HS-5 (cell line): ENCODE data around the gene TSPAN32.
"Not testable (repeated sequence)": the region's sequence is repeated elsewhere in the genome, so short reads cannot be mapped to it uniquely, and the experiment has no call there.

Source experiments
- DNase-seq: peaks from one replicate; pipeline ENCODE4 v3.0.0-alpha.2; 2012; ENCODE audit warnings: low read depth

TSPAN32 gene

DNA sequence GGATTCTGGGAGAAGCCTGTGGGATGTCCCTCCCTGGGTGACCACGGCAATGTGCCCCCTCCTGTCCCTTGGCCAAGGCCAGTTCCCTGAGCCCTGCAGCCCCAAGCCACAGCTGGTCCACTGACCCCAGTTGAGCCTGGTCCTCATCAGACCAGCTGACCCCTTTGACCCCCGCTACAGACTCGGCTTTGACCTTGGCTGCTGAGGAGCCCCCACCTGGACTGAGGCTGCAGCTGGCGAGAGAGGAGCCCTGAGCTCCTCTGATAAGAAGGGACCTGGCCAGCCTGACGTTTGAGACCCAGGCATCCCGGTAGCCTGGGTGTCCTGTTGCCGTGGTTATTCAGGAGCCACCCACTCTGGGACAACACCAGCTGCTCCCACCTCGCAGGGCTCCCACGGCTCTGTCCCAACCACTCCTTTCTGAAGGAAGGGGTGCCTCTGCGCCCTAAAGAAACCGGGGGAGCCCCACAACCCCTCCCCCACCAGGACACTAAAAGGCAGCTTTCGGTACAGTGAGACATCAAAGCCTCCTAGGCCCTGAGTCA, 34.4 kb upstream of the TSPAN32 start:
- DNase-seq: no peak

DNA sequence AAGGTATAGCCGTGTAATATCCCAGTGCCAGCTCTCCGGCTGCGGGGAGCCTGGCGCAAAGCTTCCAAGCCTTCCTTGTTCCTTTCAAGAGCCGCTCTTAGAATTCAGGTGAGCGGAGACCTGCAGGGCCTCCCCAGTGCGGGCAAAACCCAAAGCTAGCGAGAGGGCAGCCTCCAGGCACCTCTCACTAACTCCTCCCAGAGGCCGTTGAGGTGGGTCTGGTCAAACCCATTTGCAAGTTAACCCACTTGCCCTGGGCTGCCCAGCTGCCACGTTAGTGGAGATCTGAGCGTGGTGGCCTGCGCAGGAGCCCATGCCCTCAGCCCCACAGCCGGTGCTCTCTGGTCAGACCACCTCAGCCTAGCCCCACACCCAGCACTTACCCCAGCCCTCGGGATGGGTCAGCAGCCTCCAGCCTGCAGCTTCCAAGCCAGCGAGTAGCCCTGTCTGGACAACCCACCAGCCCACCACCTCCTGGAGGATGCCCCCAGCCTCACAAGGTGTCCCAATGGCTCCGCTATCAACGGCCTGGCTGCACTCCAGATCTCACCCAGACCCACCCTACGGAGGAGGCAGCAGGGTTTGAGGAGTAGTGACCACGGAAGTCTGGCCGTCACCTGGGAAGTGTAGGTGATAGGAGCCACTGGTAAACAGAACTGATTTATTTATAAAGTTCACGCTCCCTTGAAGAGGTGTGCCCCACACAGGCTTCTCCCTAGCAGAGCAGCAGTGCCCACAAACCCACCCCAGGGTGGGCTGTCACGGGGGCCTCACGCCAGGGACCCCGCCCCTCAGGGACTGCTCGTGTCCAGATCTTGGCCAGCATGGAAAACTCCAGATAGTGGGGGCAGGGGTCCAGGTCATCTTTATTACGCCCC, 33.7 kb upstream of the TSPAN32 start:
- no peak for DNase-seq

DNA sequence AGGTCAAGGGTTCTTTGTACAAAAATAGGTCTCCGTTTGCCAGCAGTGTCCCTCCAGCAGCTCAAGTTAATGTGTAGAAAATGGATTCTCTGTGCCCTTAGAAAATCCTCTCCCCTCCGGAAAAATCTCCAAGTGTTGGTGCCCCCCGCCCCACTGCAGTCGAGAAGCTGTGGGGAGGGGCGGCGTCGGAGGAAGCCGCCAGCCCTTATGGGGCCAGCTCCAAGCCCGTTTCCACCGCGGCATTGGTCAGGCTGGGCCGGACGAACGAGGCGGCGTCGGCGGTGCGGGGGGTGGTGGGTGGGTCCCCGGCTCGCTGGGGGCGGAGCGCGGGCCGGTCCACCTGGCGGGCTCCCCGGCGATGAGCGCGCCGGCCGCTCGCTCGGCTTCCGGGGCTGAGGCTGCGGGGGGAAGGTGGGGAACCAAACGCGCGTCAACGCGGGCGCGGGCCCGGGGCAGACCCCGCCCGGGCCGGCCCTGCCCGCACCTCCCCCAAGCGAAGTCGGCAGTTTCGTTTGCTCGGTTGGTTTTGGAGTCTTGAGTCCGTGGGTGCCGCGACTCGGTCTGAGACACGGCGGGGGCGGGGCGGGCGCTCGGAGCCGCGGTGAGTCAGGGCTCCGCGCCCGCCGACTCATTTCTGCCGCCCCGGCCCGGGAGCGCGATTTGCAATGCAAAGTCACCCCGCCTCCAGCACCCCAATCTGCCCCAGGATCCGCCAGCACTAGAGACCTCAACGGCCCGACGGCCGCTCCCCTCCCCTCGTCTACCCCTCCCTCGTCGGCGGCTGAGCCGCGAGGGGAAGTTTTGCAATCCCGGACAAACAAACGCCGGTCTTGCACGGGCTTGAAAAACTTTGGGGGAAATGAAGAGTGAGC, 32.8 kb upstream of the TSPAN32 start:
- DNase-seq: no peak

DNA sequence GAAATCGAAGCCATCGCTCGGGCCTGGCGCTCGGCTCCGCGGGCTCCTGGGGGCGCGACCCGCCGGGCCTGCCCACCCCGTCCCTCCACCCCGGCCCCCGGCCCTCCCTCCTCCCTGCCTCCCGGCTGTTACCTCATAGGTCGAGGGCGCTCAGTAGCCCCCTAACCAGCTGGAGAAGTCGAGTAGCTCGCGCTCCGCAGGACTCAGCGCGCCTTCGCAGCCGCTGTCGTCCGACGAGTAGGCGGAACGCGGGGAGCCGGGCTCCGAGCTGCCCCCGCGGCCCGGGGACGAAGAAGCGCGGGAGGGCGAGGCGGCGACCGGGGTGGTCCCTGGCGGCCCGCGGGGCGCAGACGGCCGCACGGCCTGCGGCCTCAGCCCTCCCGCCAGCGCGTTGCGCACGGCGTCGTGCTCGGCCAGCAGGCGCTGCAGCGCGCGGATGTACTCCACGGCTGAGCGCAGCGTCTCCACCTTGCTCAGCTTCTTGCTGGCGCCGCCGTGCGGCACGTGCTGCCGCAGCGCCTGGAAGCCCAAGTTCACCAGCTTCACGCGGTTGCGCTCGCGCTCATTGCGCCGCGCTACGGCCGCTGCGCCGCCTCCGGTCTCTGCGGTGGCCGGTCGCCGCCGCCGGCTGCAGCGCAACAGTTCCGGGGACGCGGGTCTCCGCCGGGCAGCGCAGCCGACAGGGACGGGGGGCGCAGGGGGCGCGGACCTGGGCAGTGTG, 32.1 kb upstream of the TSPAN32 start:
- DNase-seq: no peak

DNA sequence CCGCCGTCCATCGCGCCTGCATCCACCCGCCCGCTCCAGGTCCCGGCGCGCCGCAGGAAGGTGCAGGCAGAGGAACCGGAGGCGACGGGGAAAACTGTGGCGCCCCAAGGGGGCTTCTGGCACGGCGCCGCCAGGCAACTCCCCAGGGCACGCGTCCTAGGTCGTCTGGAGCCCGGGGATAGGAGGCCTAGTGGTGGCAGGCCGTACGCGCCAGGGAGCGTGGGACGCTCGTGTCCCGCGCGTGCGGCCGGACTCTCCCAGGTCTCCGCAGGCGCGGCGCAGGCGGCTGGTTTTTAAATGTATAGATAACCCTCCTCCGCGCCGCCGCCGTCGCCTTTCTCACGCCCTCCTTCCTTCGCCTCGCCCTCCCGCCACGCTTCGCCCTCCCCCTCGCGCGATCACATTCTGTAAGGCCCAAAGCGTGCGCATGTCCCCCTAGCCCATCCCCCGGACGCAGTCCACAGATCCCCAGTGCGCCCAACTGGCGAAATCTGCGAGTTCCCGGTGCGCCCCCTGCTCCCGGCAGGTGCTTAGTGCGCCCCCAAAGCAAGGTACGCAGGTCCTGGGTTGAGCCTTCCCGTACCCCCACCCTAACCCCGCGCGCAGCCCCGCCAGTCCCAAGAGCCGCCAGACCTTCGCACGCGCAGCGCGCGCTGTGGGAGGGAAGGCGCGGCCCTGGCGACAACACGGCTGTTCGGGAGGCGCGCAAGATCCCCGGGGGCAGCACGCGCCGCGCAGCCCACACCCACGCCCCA, 31.3 kb upstream of the TSPAN32 start, which contains the start of gene ASCL2:
Gene ASCL2, minus strand, starts transcription at position 267 of the 755 bp plus-strand sequence. Its CDS starts 256 bp downstream, at position 11.
- DNase-seq: no peak

DNA sequence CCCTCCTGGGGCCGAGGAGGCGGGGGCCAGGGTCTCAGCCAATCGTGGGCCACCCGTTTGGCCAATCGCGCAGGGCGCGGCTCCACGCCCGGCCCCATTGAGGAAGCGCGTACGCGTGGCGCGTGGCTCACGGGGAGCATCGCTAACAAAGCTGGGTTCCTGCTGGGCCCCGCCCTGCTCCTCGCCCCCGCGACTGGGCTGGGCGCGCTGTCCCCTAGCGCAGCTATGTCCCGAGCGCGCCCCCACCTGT, 30.8 kb upstream of the TSPAN32 start:
- no peak for DNase-seq

DNA sequence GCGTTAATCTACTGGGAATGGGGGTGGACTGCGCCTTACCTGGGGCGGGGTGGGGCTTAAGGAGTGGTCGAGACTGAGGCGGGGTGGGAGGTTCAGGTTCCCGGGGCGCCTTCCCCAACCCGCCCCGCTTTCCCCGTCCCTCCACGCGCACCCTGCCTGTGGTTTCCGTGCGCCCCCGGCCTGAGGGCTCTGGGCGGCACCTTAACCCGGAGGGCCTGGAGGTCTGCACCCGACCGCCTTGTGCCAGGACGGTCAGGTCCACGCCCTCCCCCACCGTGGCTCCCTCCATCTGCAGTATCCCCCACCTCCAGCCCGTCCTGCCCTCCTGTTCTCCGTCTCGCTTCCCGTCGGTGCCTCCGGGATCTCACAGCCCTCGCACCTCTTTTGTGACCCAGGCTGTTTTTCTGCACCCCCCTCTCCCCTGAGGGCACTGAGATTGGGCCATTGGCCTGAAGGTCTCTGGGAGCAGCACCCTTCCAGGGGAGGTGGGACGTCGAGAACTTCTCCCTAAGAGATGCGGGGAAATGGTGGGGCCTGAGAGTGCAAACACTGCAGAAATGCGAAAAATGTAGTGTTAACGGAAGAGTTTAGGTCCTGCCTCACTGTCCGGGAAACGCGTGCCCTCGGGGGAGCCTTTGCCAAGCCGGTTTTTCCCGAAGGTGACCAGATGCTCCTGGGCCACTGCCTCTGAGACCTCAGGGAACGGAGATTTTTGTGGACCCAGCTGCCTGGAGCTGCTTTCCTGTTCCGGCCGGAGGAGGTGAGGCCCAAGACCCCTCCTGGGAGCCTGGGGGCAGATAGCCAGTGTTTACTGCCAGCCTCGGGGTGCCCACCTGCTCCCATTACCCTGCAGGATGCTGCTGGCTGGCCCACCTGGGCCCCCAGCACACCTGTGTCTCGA, 30.2 kb upstream of the TSPAN32 start:
- DNase-seq: no peak

DNA sequence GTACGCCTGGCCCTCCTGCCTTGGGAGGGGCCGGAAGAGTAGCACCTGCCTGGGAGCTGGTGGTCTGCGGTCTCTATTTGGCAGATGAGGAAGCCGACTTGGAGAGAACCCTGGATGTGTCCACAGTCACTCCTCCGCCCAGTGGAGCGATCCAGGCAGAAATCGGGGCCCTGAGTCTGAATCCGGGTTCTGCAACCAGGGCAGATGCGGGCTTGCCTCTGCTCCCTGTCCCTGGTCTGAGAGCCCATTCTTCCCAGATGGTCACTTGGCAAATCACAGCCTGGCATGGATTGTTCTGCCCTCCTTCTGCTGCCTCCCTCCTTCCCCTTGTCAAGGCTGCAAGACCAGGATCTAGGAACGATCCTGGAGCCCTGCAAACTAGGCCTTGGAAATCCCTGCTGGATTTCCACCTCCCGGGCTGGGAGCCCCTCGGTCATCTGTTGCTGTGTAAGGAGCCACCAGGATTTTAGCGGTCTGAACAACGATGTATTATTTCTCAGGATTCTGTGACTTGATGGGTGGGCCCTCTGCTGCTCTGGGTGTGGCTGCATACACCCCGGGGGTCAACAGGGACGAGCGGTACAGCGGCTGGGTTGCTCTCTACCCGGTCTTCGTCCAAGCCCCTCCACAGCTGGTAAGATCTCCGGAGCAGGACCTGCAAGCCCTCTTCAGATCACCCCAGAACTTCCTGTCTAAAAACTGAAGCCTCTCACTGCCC, 29.4 kb upstream of the TSPAN32 start:
- no peak for DNase-seq

DNA sequence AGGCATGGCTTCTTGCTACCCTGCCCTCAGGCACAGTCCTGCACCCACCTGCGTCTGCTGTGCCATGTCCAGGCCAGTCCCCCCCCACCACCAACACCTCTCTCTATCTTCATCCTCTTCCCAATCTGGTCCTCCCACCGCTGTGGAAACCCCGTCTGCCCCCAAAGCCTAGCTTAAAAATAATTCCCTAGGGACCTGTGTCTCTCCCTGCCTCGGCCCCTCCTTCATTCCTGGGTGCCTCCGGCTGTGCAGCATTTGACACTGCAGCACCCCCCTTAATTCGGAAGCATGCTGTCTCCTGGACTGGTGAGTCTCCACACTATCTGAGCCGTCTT, 28.9 kb upstream of the TSPAN32 start:
- DNase-seq: no peak

DNA sequence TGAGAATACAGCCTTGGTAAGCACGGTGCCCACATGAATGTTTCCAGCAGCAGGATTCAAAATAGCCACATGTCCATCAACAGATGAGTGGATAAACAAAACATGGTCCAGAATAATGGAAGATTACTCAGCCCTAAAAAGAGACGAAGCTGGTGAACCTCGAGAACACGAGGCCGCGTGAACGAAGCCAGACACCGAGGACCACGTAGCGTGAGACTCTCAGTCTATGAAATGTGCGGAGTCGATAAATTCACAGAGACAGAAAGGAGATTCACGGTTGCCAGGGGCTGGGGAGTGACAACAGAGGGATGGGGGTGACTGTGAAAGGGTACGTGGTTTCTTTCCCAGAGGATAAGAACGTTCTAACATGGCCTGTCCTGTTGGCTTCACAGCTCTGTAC, 28.5 kb upstream of the TSPAN32 start:
- DNase-seq: no peak

DNA sequence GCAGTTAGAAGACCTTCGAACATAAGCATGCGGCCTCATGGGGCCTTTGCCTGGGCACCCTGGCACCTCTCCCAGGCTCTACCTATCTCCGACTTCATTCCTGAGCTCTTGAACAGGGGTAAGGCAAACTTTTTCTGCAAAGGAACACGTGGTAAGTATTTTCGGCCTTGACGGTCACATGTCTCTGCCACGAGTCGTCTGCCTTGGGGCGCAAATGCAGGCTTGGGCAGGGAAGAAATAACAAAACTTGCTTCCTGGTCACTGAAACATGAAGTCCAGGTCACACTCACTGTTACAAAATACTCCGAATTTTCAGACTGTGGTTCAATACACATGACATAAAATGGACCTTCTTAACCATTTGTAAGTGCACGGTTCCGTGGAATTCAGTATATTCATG, 28.0 kb upstream of the TSPAN32 start:
- DNase-seq: no peak

DNA sequence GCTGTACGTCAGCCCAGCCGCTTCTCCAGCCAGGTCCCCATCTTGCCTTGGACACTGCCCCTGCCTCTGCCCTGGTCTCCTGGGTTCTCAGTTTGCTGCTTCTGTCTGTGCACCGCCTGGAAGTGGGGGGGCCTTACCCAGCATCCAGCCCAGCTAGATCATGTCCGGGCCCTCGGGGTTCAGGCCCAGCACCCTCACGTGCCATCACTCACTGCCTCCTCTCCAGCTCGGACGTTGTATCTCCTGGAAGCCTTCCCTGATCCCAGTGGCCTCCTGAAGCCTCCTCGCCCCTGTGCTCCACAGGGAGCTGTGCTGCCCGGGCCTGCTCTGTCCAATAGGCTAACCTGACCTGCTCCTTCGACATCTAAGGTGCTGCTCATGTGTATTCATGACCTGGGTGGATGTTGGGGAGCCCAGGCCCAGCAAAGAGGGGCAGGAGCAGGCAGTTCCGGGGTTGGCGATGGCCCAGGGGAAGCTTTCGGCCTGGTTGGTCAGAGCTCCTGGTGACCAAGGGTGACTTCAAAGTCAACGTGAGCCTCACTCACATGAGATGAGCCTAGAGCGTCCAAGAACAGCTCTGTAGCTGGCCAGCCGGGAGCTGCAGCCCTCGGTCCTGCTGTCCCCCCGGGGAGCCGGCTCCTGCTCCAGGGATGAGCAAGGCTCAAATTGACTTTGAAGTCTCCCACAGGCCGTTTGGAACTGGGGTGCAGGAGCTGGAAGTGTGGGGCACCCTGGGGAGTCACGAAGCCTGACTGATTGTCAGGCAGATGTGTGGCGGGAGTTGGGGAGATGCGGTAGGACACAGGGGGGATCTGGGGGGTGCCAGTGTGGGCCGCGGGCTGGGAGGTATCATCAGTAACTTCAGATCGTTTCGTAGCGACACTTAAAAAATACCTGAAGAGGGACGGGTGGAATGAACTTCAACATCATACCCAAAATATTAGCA, 26.2 kb upstream of the TSPAN32 start:
- no peak for DNase-seq

DNA sequence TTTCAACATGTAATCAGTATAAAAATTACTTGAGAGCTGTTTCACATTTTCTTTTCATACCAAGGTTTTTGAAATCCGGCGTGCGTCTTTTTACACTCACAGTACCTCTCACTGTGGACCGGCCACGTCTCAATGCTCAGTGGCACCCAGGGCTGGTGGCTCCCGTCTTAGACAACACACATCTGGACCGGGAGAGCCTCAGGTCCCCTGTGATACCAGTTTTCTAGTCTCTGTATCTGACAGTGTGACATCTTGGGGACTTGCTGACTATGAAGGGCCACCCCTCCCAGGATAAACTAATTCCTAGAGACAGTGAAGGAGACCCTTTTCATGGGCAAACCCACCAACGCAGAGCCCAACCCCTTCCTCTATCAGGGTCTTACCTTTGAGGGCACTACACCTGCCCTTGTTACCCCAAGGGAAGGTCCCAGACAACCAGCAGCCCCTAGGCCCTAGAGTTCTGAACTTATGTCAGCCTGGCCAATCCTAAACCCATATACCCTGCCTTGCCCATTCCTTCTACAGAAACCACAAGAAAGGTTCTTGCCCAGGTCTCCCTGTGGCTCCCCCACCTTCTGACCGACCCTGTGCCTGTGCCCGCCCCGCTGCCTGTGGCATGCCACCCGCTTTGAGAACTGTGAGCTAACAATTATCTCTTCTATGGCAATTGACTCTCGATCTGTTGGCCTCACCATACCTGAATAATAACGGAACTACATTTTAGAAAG, 25.4 kb upstream of the TSPAN32 start:
- no peak for DNase-seq

DNA sequence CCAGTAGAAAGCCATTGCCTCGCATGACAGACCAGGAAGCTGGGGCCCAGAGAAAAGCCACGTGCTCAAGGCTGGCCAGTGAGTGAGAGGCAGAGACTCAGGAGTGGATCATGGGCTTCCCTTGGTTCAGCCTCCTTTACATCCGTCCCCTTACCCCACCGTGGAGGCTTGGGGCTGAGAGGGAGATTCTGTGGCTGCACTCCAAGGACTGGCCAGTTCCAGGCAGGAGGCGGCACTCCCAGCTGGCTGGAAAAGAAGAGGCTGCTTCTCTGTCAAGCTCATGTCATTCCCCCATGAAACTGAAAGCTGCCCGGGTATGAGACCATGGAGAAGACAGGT, 24.8 kb upstream of the TSPAN32 start:
- no peak for DNase-seq

DNA sequence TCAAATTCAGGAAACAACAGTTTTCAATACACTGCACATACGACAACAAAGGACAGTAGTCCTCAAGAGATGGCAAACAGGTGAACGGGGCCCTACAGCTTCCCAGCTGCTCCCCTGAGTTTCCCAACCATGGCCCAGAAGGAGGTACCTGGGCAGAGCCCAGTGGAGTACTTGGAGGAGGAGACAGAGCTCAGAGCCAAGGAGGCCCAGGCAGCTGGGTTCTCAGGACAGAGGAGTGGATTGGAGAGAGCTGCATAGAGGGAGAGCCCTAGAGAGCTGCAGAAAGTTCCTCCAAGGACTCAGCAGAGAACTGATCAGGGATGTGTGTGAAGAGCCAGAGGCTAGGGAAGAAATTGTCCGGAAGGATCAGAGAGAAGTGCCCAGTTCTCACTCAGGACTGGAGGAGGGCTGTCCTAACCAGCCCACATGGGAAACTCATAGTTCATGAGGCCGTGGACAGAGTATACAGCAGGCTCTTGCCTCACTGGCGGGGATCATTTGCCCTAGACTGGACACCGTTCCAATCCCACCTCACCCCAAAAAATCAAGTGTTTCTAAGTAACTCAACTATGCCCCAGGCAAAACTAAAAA, 23.8 kb upstream of the TSPAN32 start:
- DNase-seq: no peak

DNA sequence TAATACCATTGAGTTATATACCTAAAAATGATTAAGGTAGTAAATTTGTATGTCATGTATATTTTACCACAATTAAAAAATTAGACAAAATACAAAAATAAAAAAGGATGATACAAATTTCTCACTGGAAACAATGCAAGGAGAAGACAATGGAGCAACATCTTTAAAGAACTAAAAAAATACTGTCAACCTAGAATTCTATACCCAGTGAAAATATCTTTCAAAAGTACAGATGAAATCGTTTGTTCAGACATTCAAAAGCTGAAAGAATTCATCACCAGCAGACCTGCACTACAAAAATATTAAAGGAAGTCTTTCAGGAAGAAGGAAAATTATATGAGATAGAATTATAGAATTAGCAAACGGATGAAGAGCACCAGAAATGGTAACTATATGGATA, 21.6 kb upstream of the TSPAN32 start:
- DNase-seq: no peak

DNA sequence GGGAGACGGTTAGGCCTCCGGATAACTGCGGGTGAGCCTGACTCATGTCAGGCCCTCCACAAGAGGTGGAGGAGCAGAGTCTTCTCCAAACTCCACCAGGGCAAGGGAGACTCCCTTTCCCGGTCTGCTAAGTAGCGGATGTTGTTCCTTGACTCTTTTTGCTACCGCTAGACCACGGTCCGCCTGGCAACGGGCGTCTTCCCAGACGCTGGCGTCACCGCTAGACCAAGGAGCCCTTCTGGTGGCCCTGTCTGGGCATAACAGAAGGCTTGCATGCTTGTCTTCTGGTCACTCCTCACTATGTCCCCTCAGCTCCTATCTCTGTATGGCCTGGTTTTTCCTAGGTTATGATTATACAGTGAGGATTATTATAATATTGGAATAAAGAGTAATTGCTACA, 15.5 kb upstream of the TSPAN32 start:
- DNase-seq: not testable (repeated sequence)

DNA sequence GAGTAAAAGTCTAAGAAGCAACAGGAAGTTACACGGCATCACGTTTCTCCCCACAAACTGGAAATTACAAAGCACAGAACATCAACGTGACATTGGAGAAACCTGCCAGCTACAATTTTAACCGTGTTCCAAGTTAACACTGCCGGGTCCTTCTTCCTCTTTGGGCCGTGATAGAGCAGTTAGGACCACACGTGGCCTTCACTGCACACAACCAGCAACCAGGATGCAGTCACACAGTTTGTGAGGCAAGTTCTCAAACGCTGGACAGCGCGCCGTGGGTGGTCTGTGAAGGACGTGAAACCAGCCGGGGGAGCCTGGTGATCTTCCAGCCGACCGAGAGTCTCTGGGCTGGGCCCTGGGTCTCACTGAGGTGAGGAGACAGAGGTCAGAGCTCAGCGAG, 14.7 kb upstream of the TSPAN32 start:
- no peak for DNase-seq
